ENCODE measurements around the gene TCOF1.

The TCOF1 gene

GRCh38 chr5:150428106-150428876, 70.8 kb downstream of the TCOF1 start:
- H3K27me3 ChIP-seq (ENCODE audit: control insufficient read depth, insufficient read depth, low read length, poor library complexity, severe bottlenecking) = no peaks in the 10 kb centered on the region
- no peak overlapping the region for H3K4me3 ChIP-seq (ENCODE audit: insufficient read depth, low read depth, low read length)
- WGBS, 2 experiments = 82 to 84% methylated on average over 18 of the region's 18 CpGs
- H3K27ac ChIP-seq (ENCODE audit: insufficient read depth, low read depth, low read length, poor library complexity, severe bottlenecking) = no peak overlapping the region
- no peaks in the 10 kb centered on the region for H3K9me3 ChIP-seq (ENCODE audit: control insufficient read depth, low read length)
- no peaks in the 10 kb centered on the region for H3K4me1 ChIP-seq (ENCODE audit: control insufficient read depth, insufficient read depth, low read length)
- no peaks in the 10 kb centered on the region for H3K36me3 ChIP-seq (ENCODE audit: control insufficient read depth, insufficient read depth, low read length)

- Histone ChIP-seq H3K4me1 (ENCODE audit: control insufficient read depth, insufficient read depth, low read length) (no peaks in the 10 kb centered on the region), H3K27ac (ENCODE audit: insufficient read depth, low read depth, low read length, poor library complexity, severe bottlenecking) (no peak overlapping the region), H3K4me3 (ENCODE audit: insufficient read depth, low read depth, low read length) (no peak overlapping the region), H3K27me3 (ENCODE audit: control insufficient read depth, insufficient read depth, low read length, poor library complexity, severe bottlenecking) (no peaks in the 10 kb centered on the region), H3K9me3 (ENCODE audit: control insufficient read depth, low read length) (no peaks in the 10 kb centered on the region), H3K36me3 (ENCODE audit: control insufficient read depth, insufficient read depth, low read length) (no peaks in the 10 kb centered on the region)
- 92 to 96% methylated on average over 5 of the region's 5 CpGs for WGBS, 2 experiments
Measured at GRCh38 chr5:150428978-150429377, 71.5 kb downstream of the TCOF1 start.

GRCh38 chr5:150429410-150429873, 71.9 kb downstream of the TCOF1 start:
- Histone ChIP-seq H3K27ac (ENCODE audit: insufficient read depth, low read depth, low read length, poor library complexity, severe bottlenecking) (no peak overlapping the region), H3K4me1 (ENCODE audit: control insufficient read depth, insufficient read depth, low read length) (no peaks in the 10 kb centered on the region), H3K9me3 (ENCODE audit: control insufficient read depth, low read length) (no peaks in the 10 kb centered on the region), H3K4me3 (ENCODE audit: insufficient read depth, low read depth, low read length) (no peak overlapping the region), H3K36me3 (ENCODE audit: control insufficient read depth, insufficient read depth, low read length) (no peaks in the 10 kb centered on the region), H3K27me3 (ENCODE audit: control insufficient read depth, insufficient read depth, low read length, poor library complexity, severe bottlenecking) (no peaks in the 10 kb centered on the region)
- WGBS, 2 experiments = 92 to 94% methylated on average over 5 of the region's 5 CpGs

- WGBS, 2 experiments = 91 to 92% methylated on average over 18 of the region's 18 CpGs
- Histone ChIP-seq H3K4me3 (ENCODE audit: insufficient read depth, low read depth, low read length) (no peak overlapping the region), H3K9me3 (ENCODE audit: control insufficient read depth, low read length) (no peaks in the 10 kb centered on the region), H3K4me1 (ENCODE audit: control insufficient read depth, insufficient read depth, low read length) (no peaks in the 10 kb centered on the region), H3K27ac (ENCODE audit: insufficient read depth, low read depth, low read length, poor library complexity, severe bottlenecking) (no peak overlapping the region), H3K27me3 (ENCODE audit: control insufficient read depth, insufficient read depth, low read length, poor library complexity, severe bottlenecking) (no peaks in the 10 kb centered on the region), H3K36me3 (ENCODE audit: control insufficient read depth, insufficient read depth, low read length) (no peaks in the 10 kb centered on the region)
Measured at GRCh38 chr5:150431048-150431447, 73.6 kb downstream of the TCOF1 start.

- 73 to 79% methylated on average over 4 of the region's 4 CpGs for WGBS, 2 experiments
- no peaks in the 10 kb centered on the region for H3K9me3 ChIP-seq (ENCODE audit: control insufficient read depth, low read length)
- no peaks in the 10 kb centered on the region for H3K36me3 ChIP-seq (ENCODE audit: control insufficient read depth, insufficient read depth, low read length)
- H3K4me3 ChIP-seq (ENCODE audit: insufficient read depth, low read depth, low read length) = no peak overlapping the region
- no peaks in the 10 kb centered on the region for H3K4me1 ChIP-seq (ENCODE audit: control insufficient read depth, insufficient read depth, low read length)
- no peak overlapping the region for H3K27ac ChIP-seq (ENCODE audit: insufficient read depth, low read depth, low read length, poor library complexity, severe bottlenecking)
- H3K27me3 ChIP-seq (ENCODE audit: control insufficient read depth, insufficient read depth, low read length, poor library complexity, severe bottlenecking) = no peaks in the 10 kb centered on the region
Measured at GRCh38 chr5:150431574-150431973, 74.1 kb downstream of the TCOF1 start.

GRCh38 chr5:150434464-150434863, 77.0 kb downstream of the TCOF1 start:
- Histone ChIP-seq H3K27ac (ENCODE audit: insufficient read depth, low read depth, low read length, poor library complexity, severe bottlenecking) (no peak overlapping the region), H3K36me3 (ENCODE audit: control insufficient read depth, insufficient read depth, low read length) (no peaks in the 10 kb centered on the region), H3K9me3 (ENCODE audit: control insufficient read depth, low read length) (no peaks in the 10 kb centered on the region), H3K27me3 (ENCODE audit: control insufficient read depth, insufficient read depth, low read length, poor library complexity, severe bottlenecking) (no peaks in the 10 kb centered on the region), H3K4me3 (ENCODE audit: insufficient read depth, low read depth, low read length) (no peak overlapping the region), H3K4me1 (ENCODE audit: control insufficient read depth, insufficient read depth, low read length) (no peaks in the 10 kb centered on the region)
- WGBS, 2 experiments = 78 to 79% methylated on average over 6 of the region's 6 CpGs

- Histone ChIP-seq H3K36me3 (ENCODE audit: control insufficient read depth, insufficient read depth, low read length) (no peaks in the 10 kb centered on the region), H3K4me1 (ENCODE audit: control insufficient read depth, insufficient read depth, low read length) (no peaks in the 10 kb centered on the region), H3K27me3 (ENCODE audit: control insufficient read depth, insufficient read depth, low read length, poor library complexity, severe bottlenecking) (no peaks in the 10 kb centered on the region), H3K4me3 (ENCODE audit: insufficient read depth, low read depth, low read length) (no peak overlapping the region), H3K27ac (ENCODE audit: insufficient read depth, low read depth, low read length, poor library complexity, severe bottlenecking) (no peak overlapping the region), H3K9me3 (ENCODE audit: control insufficient read depth, low read length) (no peaks in the 10 kb centered on the region)
- 30 to 33% methylated on average over 13 of the region's 13 CpGs for WGBS, 2 experiments
Measured at GRCh38 chr5:150436141-150436680, 78.7 kb downstream of the TCOF1 start.

- Histone ChIP-seq H3K27ac (ENCODE audit: insufficient read depth, low read depth, low read length, poor library complexity, severe bottlenecking) (no peak overlapping the region), H3K27me3 (ENCODE audit: control insufficient read depth, insufficient read depth, low read length, poor library complexity, severe bottlenecking) (no peaks in the 10 kb centered on the region), H3K4me3 (ENCODE audit: insufficient read depth, low read depth, low read length) (no peak overlapping the region), H3K36me3 (ENCODE audit: control insufficient read depth, insufficient read depth, low read length) (peaks cover 4% of the 10 kb centered on the region), H3K4me1 (ENCODE audit: control insufficient read depth, insufficient read depth, low read length) (no peaks in the 10 kb centered on the region), H3K9me3 (ENCODE audit: control insufficient read depth, low read length) (no peaks in the 10 kb centered on the region)
- WGBS, 2 experiments = 48 to 50% methylated on average over 4 of the region's 4 CpGs
Measured at GRCh38 chr5:150438873-150439546, 81.5 kb downstream of the TCOF1 start.

GRCh38 chr5:150440948-150441812, 83.7 kb downstream of the TCOF1 start:
- no peaks in the 10 kb centered on the region for H3K9me3 ChIP-seq (ENCODE audit: control insufficient read depth, low read length)
- no peak overlapping the region for H3K27ac ChIP-seq (ENCODE audit: insufficient read depth, low read depth, low read length, poor library complexity, severe bottlenecking)
- H3K4me3 ChIP-seq (ENCODE audit: insufficient read depth, low read depth, low read length) = no peak overlapping the region
- WGBS, 2 experiments = 76 to 77% methylated on average over 12 of the region's 12 CpGs
- peaks cover 25% of the 10 kb centered on the region for H3K36me3 ChIP-seq (ENCODE audit: control insufficient read depth, insufficient read depth, low read length)
- no peaks in the 10 kb centered on the region for H3K27me3 ChIP-seq (ENCODE audit: control insufficient read depth, insufficient read depth, low read length, poor library complexity, severe bottlenecking)
- H3K4me1 ChIP-seq (ENCODE audit: control insufficient read depth, insufficient read depth, low read length) = no peaks in the 10 kb centered on the region
